Liver (tissue), 3 donors: ENCODE measurements around the gene CFAP74.

Source experiments
- FOXA1 ChIP-seq: IDR thresholded peaks from 2 replicates; pipeline ENCODE4 v1.6.1; 2016; ENCODE audit warnings: antibody characterized with exemption
- GABPA ChIP-seq, 2 donors: IDR thresholded peaks in 1 of 2; conservative IDR thresholded peaks in 1 of 2; 2 replicates each; pipeline ENCODE4 v1.6.1; 2016; ENCODE audit warnings: antibody characterized with exemption in 2 of 2, mild to moderate bottlenecking in 1 of 2, moderate library complexity in 1 of 2
- TF ChIP-seq, protein P1 (sequence below): fragments of 150-350 bp; IDR thresholded peaks from 2 replicates; pipeline ENCODE4 v1.5.1; 2017; ENCODE audit warnings: improper control_type of control experiment, low read depth, low read length; ENCODE audit not compliant: missing input control
- TF ChIP-seq, protein P2 (sequence below): IDR thresholded peaks from 2 replicates; pipeline ENCODE4 v1.6.1; 2016; ENCODE audit warnings: antibody characterized with exemption
- donor health status: healthy.
- donor health status: healthy.

DNA sequence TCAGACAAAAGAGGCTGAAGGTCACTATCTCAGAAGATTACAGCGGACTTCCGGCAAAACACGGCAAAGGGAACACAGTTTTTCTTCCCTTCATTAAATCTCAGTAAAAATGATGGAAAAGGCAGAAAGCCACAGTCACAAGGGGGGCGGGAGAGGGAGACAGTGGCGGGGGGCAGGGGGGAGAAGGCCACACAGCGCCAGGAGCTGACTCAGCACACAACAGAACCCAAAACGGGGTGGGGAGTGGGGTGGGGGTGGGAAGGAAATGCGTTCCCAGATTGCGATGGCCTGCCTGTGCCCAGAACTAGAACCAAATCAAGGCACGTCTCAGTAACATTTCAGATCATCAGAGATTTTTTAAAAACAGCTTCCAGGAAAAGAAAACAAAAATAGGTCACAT is 13.4 kb downstream of the CFAP74 start:
- TF ChIP-seq, protein P1, sequence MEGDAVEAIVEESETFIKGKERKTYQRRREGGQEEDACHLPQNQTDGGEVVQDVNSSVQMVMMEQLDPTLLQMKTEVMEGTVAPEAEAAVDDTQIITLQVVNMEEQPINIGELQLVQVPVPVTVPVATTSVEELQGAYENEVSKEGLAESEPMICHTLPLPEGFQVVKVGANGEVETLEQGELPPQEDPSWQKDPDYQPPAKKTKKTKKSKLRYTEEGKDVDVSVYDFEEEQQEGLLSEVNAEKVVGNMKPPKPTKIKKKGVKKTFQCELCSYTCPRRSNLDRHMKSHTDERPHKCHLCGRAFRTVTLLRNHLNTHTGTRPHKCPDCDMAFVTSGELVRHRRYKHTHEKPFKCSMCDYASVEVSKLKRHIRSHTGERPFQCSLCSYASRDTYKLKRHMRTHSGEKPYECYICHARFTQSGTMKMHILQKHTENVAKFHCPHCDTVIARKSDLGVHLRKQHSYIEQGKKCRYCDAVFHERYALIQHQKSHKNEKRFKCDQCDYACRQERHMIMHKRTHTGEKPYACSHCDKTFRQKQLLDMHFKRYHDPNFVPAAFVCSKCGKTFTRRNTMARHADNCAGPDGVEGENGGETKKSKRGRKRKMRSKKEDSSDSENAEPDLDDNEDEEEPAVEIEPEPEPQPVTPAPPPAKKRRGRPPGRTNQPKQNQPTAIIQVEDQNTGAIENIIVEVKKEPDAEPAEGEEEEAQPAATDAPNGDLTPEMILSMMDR = no peak
- no peak for TF ChIP-seq FOXA1
- no peak for TF ChIP-seq GABPA (IDR thresholded peaks at IDR 0.05 in 1 of 2, conservative IDR thresholded peaks at IDR 0.05 in 1 of 2)
- TF ChIP-seq, protein P2, sequence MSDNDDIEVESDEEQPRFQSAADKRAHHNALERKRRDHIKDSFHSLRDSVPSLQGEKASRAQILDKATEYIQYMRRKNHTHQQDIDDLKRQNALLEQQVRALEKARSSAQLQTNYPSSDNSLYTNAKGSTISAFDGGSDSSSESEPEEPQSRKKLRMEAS = no peak
